Fibroblast of lung (primary cell): ENCODE data around the gene ATG14. TPM values are rescaled to one million over a fixed set of nuclear protein-coding genes. Genes with fewer than 3 reads are reported as not detected.
A peak's percentile ranks its signal among the peaks of the same experiment; 100 is the strongest.

ENCODE experiments used
- DNase-seq, 2 donors: peaks; one replicate each; pipeline versions ENCODE4 v3.0.0 to v3.0.0-alpha.2; 2010; ENCODE audit warnings: low read depth in 2 of 2
- H2AFZ ChIP-seq: 2 replicates; pipeline ENCODE4 v1.5.1; 2012; ENCODE audit warnings: low read length, control low read depth, inconsistent platforms
- H3K27ac ChIP-seq: 2 replicates; pipeline ENCODE4 v1.5.1; 2011; ENCODE audit warnings: low read length, control low read depth; ENCODE audit not compliant: insufficient read depth
- H3K27me3 ChIP-seq: 2 replicates; pipeline ENCODE4 v1.5.1; 2011; ENCODE audit warnings: mild to moderate bottlenecking, low read length; ENCODE audit not compliant: control insufficient read depth, insufficient read depth
- H3K36me3 ChIP-seq: 2 replicates; pipeline ENCODE4 v1.5.1; 2011; ENCODE audit warnings: low read length; ENCODE audit not compliant: control insufficient read depth, insufficient read depth
- H3K4me1 ChIP-seq: 2 replicates; pipeline ENCODE4 v1.5.1; 2011; ENCODE audit warnings: low read length; ENCODE audit not compliant: control insufficient read depth, insufficient read depth; ENCODE audit errors: extremely low read depth
- H3K4me2 ChIP-seq: 2 replicates; pipeline ENCODE4 v1.5.1; 2011; ENCODE audit warnings: low read length, control low read depth; ENCODE audit not compliant: insufficient read depth; ENCODE audit errors: extremely low read depth
- H3K4me3 ChIP-seq, 4 experiments: fragments of 200-600 bp in 1 of 4; sonication (generic) in 1 of 4; replicated peaks in 1 of 4; 2 replicates each; pipeline ENCODE4 v1.5.1; 2011 to 2016; ENCODE audit warnings: low read length in 4 of 4, low read depth in 3 of 4, mild to moderate bottlenecking in 3 of 4, control low read depth in 2 of 4, inconsistent platforms in 1 of 4, mixed read lengths in 1 of 4; ENCODE audit not compliant: insufficient read depth in 1 of 4; ENCODE audit errors: control extremely low read depth in 1 of 4
- H3K79me2 ChIP-seq: 2 replicates; pipeline ENCODE4 v1.5.1; 2012; ENCODE audit warnings: mild to moderate bottlenecking, low read length, inconsistent platforms; ENCODE audit not compliant: control insufficient read depth, insufficient read depth
- H3K9ac ChIP-seq: 2 replicates; pipeline ENCODE4 v1.5.1; 2011; ENCODE audit warnings: mild to moderate bottlenecking, low read length, control low read depth; ENCODE audit not compliant: insufficient read depth
- H3K9me3 ChIP-seq: 2 replicates; pipeline ENCODE4 v1.5.1; 2012; ENCODE audit warnings: low read depth, low read length; ENCODE audit not compliant: control insufficient read depth, insufficient read depth
- H4K20me1 ChIP-seq: 2 replicates; pipeline ENCODE4 v1.5.1; 2011; ENCODE audit warnings: low read length; ENCODE audit not compliant: control insufficient read depth, insufficient read depth; ENCODE audit errors: extremely low read depth
- EZH2 ChIP-seq: IDR thresholded peaks from 2 replicates; pipeline ENCODE4 v1.5.1; 2012; ENCODE audit warnings: low read length, control low read depth, mild to moderate bottlenecking; ENCODE audit errors: missing control alignments
- polyA plus RNA-seq, 2 donors: library from polyadenylated mRNA; depleted of rRNA in 1 of 2; stranded (reverse) in 1 of 2; unstranded in 1 of 2; fragments of >200 nt; gene quantifications; 2 replicates each; pipeline ENCODE4 v1.2.1, GENCODE V29; 2011 to 2012; ENCODE audit warnings: missing spikeins in 1 of 2
- total RNA-seq: library from RNA; depleted of rRNA; stranded (reverse); fragments of >200 nt; gene quantifications from 2 replicates; pipeline ENCODE4 v1.2.1, GENCODE V29; 2014
- TF ChIP-seq, protein P1 (sequence below), 2 donors: IDR thresholded peaks in 1 of 2; conservative IDR thresholded peaks in 1 of 2; 1 replicate in 1 of 2; 2 replicates in 1 of 2; pipeline ENCODE4 v1.5.1; 2011 to 2012; ENCODE audit warnings: low read length in 2 of 2, control low read depth in 1 of 2, inconsistent platforms in 1 of 2, low read depth in 1 of 2, mild to moderate bottlenecking in 1 of 2

Gene ATG14
- total and polyA plus RNA-seq, 2 donors (not counting 1 experiment from before 2014, with no cell fraction given): 9.9 to 21.6 TPM

DNA sequence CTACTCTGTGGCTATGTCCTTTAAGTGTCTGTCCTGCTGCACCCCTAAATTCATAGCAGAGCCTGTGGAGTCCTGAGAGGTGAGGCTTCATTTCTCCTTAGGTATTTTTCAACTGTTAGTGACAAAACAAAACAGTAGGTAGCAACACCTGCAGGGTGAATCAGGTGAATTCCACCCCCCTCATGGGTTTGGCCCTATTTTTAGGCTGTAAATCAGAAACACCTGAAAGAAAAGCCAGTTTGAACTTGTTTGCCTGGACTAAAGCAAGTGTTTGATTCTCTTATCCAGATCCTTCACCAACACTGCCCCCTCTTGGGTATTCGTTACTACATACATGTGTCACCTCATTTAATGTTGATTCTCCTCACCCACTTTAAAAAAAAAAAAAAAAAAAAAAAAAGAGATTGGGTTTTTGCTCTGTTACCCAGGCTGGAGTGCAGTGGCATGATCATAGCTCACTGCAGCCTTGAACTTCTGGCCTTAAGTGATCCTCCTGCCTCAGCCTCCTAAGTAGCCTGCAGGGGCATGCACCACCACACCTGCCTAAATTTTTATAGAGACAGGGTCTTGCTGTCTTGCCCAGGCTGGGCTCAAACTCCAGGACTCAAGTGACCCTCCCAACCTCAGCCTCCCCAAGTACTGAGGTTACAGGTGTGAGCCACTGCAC lies 18.5 kb upstream of the ATG14 start:
- Histone ChIP-seq H3K4me1 (no peaks in the 10 kb centered on the region), H3K9ac (no peak overlapping the region), H4K20me1 (no peaks in the 10 kb centered on the region), H3K36me3 (no peaks in the 10 kb centered on the region), H3K4me2 (no peak overlapping the region), H3K4me3 (no peak overlapping the region), H2AFZ (no peak overlapping the region), H3K9me3 (no peaks in the 10 kb centered on the region), H3K79me2 (no peaks in the 10 kb centered on the region), H3K27ac (no peak overlapping the region), H3K27me3 (peaks cover 2% of the 10 kb centered on the region)
- TF ChIP-seq EZH2: no peak
- TF ChIP-seq, protein P1, sequence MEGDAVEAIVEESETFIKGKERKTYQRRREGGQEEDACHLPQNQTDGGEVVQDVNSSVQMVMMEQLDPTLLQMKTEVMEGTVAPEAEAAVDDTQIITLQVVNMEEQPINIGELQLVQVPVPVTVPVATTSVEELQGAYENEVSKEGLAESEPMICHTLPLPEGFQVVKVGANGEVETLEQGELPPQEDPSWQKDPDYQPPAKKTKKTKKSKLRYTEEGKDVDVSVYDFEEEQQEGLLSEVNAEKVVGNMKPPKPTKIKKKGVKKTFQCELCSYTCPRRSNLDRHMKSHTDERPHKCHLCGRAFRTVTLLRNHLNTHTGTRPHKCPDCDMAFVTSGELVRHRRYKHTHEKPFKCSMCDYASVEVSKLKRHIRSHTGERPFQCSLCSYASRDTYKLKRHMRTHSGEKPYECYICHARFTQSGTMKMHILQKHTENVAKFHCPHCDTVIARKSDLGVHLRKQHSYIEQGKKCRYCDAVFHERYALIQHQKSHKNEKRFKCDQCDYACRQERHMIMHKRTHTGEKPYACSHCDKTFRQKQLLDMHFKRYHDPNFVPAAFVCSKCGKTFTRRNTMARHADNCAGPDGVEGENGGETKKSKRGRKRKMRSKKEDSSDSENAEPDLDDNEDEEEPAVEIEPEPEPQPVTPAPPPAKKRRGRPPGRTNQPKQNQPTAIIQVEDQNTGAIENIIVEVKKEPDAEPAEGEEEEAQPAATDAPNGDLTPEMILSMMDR (conservative IDR thresholded peaks at IDR 0.05 in 1 of 2, IDR thresholded peaks at IDR 0.05 in 1 of 2; ENCODE audit: low read depth in 1 of 2, low read length in 2 of 2): peak; percentile 46 to 53
- peak; percentile 73 to 88 for DNase-seq

DNA sequence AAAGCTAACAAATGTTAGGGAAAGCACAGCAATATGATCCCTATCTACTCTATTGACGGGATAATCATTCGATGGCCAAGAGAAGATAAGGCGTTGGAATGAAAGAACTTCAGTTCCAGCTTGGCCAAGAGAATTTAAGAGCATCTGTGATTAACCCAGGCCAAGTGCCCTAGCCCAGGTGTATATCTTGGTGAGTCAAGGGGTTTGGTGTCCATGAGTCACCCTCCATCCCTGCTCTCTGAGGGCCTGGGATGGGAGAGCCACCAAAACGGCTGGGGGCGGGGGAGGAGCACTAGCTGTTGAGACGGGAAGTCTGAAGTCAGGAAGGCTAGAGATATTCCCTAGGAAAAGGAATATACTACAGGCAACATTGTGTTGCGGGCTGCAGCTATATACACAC lies 15.8 kb upstream of the ATG14 start:
- H2AFZ ChIP-seq: no peak overlapping the region
- no peak overlapping the region for H3K4me3 ChIP-seq
- H3K27ac ChIP-seq: no peak overlapping the region
- no peaks in the 10 kb centered on the region for H3K9me3 ChIP-seq
- H3K9ac ChIP-seq: no peak overlapping the region
- peak in 1 of 2 donors; percentile 58 for DNase-seq
- H3K4me2 ChIP-seq: peak overlapping the region; percentile 23
- H3K36me3 ChIP-seq: no peaks in the 10 kb centered on the region
- no peak for TF ChIP-seq EZH2
- TF ChIP-seq, protein P1 (conservative IDR thresholded peaks at IDR 0.05 in 1 of 2, IDR thresholded peaks at IDR 0.05 in 1 of 2; ENCODE audit: low read depth in 1 of 2, low read length in 2 of 2): no peak
- H3K27me3 ChIP-seq: no peaks in the 10 kb centered on the region
- no peaks in the 10 kb centered on the region for H3K4me1 ChIP-seq
- no peaks in the 10 kb centered on the region for H4K20me1 ChIP-seq
- H3K79me2 ChIP-seq: no peaks in the 10 kb centered on the region

DNA sequence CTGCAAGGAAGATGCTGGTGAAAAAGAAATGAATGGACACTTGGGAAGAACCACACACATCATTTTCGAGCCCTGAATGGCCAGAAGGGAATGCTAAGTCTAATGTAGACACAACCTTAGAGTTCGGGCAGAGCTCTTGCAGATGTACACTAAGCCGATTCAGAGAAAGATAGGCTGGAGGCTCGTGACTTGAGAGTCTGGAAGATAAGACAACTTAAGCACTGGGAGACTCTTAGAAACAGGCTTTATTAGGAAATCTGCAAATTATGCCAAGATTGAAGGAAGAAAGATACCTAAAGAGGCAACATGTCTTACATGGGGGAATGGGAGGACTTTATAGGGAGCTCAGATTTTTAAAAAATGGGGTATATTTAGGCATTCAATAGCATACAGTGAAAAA lies 15.3 kb upstream of the ATG14 start:
- no peaks in the 10 kb centered on the region for H4K20me1 ChIP-seq
- H3K9me3 ChIP-seq: no peaks in the 10 kb centered on the region
- H2AFZ ChIP-seq: no peak overlapping the region
- H3K4me1 ChIP-seq: no peaks in the 10 kb centered on the region
- H3K27me3 ChIP-seq: no peaks in the 10 kb centered on the region
- no peak overlapping the region for H3K4me3 ChIP-seq
- no peaks in the 10 kb centered on the region for H3K36me3 ChIP-seq
- H3K79me2 ChIP-seq: no peaks in the 10 kb centered on the region
- H3K9ac ChIP-seq: no peak overlapping the region
- TF ChIP-seq, protein P1 (conservative IDR thresholded peaks at IDR 0.05 in 1 of 2, IDR thresholded peaks at IDR 0.05 in 1 of 2; ENCODE audit: low read depth in 1 of 2, low read length in 2 of 2): no peak
- TF ChIP-seq EZH2: no peak
- DNase-seq: no peak
- no peak overlapping the region for H3K4me2 ChIP-seq
- no peak overlapping the region for H3K27ac ChIP-seq
